Tibial nerve (tissue), 4 donors: ENCODE results near the gene CSAD.

Experiments
- CTCF ChIP-seq, 5 experiments: fragments of 200-600 bp in 3 of 5; fragments of 450-650 bp in 2 of 5; sonication (generic) in 3 of 5; IDR thresholded peaks; one replicate each; pipeline ENCODE4 v1.5.1; 2016 to 2019; ENCODE audit warnings: antibody characterized with exemption in 5 of 5, mild to moderate bottlenecking in 3 of 5, moderate library complexity in 2 of 5
- EP300 ChIP-seq, 2 donors: sonication (generic); formaldehyde crosslinking; IDR thresholded peaks; one replicate each; pipeline ENCODE4 v1.6.1; 2017; ENCODE audit warnings: antibody characterized with exemption in 2 of 2, mild to moderate bottlenecking in 1 of 2
- POLR2A ChIP-seq, 2 donors: fragments of 450-650 bp; IDR thresholded peaks; one replicate each; pipeline ENCODE4 v1.6.1; 2017; ENCODE audit warnings: antibody characterized with exemption in 2 of 2, mild to moderate bottlenecking in 2 of 2, moderate library complexity in 2 of 2

- TF ChIP-seq EP300 (IDR thresholded peaks at IDR 0.05) (no peak), CTCF (IDR thresholded peaks at IDR 0.05) (no peak), POLR2A (IDR thresholded peaks at IDR 0.05) (no peak)
Measured at GRCh38 chr12:53214687-53215455, 34.1 kb upstream of the CSAD start.
